ENCODE data around the gene SIGLEC7. TPM values are rescaled to one million over a fixed set of nuclear protein-coding genes. Genes with fewer than 3 reads are reported as not detected.

SIGLEC7 gene
- total RNA-seq, 2 experiments from 2014 or later: 0.20 TPM; not detected in 1

GRCh38 chr19:51192689-51193088 lies 50.6 kb downstream of the SIGLEC7 start:
- no peak overlapping the region for H3K27ac ChIP-seq (ENCODE audit: low read depth in 1 of 2, low read length in 2 of 2)
- H3K27me3 Mint-ChIP-seq: peaks cover 9% of the 10 kb centered on the region
- no peak overlapping the region for H3K4me3 ChIP-seq (ENCODE audit: low read length)
- no peak overlapping the region for H3K4me3 Mint-ChIP-seq
- H3K27ac Mint-ChIP-seq: no peak overlapping the region
- no peak for ATAC-seq (ENCODE audit: poor library complexity)
- no peak for DNase-seq
- no peaks in the 10 kb centered on the region for H3K36me3 Mint-ChIP-seq (ENCODE audit: low read depth)
- no peaks in the 10 kb centered on the region for H3K9me3 Mint-ChIP-seq
- no peaks in the 10 kb centered on the region for H3K4me1 ChIP-seq (ENCODE audit: insufficient read depth, low read length)
- no peaks in the 10 kb centered on the region for H3K36me3 ChIP-seq (ENCODE audit: insufficient read depth, low read length)
- H3K27me3 ChIP-seq (ENCODE audit: control insufficient read depth in 1 of 2, insufficient read depth in 2 of 2, low read length in 2 of 2): no peaks in the 10 kb centered on the region
- POLR2A ChIA-PET: no interaction called here
- CTCF ChIA-PET: no interaction called here
- H3K4me1 Mint-ChIP-seq (ENCODE audit: low read depth): no peaks in the 10 kb centered on the region
- no peaks in the 10 kb centered on the region for H3K9me3 ChIP-seq (ENCODE audit: control insufficient read depth in 1 of 2, insufficient read depth in 1 of 2, low read length in 2 of 2)
- TF ChIP-seq CTCF (IDR thresholded peaks at IDR 0.05): no peak
- intact Hi-C loops (cut with DNase I, micrococcal nuclease): no loop called here

- no peaks in the 10 kb centered on the region for H3K36me3 Mint-ChIP-seq (ENCODE audit: low read depth)
- no peaks in the 10 kb centered on the region for H3K4me1 Mint-ChIP-seq (ENCODE audit: low read depth)
- no peak overlapping the region for H3K4me3 ChIP-seq (ENCODE audit: low read length)
- H3K27me3 ChIP-seq (ENCODE audit: control insufficient read depth in 1 of 2, insufficient read depth in 2 of 2, low read length in 2 of 2): peaks cover 0 to 2% of the 10 kb centered on the region in 2 experiments
- no peak overlapping the region for H3K27ac ChIP-seq (ENCODE audit: low read depth in 1 of 2, low read length in 2 of 2)
- POLR2A ChIA-PET: no interaction called here
- no peaks in the 10 kb centered on the region for H3K9me3 Mint-ChIP-seq
- CTCF ChIA-PET: no interaction called here
- no peaks in the 10 kb centered on the region for H3K9me3 ChIP-seq (ENCODE audit: control insufficient read depth in 1 of 2, insufficient read depth in 1 of 2, low read length in 2 of 2)
- no peak for TF ChIP-seq CTCF (IDR thresholded peaks at IDR 0.05)
- H3K27ac Mint-ChIP-seq: no peak overlapping the region
- no peaks in the 10 kb centered on the region for H3K4me1 ChIP-seq (ENCODE audit: insufficient read depth, low read length)
- no peaks in the 10 kb centered on the region for H3K36me3 ChIP-seq (ENCODE audit: insufficient read depth, low read length)
- peaks cover 4% of the 10 kb centered on the region for H3K27me3 Mint-ChIP-seq
- no peak overlapping the region for H3K4me3 Mint-ChIP-seq
- ATAC-seq (ENCODE audit: poor library complexity) (peak; percentile 90), DNase-seq (peak in 1 of 14 experiments; percentile 43)
- intact Hi-C loops (cut with DNase I, micrococcal nuclease): no loop called here
Measured at GRCh38 chr19:51194527-51195315, 52.6 kb downstream of the SIGLEC7 start.

GRCh38 chr19:51195316-51195586 lies 53.1 kb downstream of the SIGLEC7 start:
- Mint-ChIP-seq H3K9me3 (no peaks in the 10 kb centered on the region), H3K27me3 (peaks cover 6% of the 10 kb centered on the region), H3K4me1 (ENCODE audit: low read depth) (no peaks in the 10 kb centered on the region), H3K27ac (no peak overlapping the region), H3K4me3 (no peak overlapping the region), H3K36me3 (ENCODE audit: low read depth) (no peaks in the 10 kb centered on the region)
- Histone ChIP-seq H3K9me3 (ENCODE audit: control insufficient read depth in 1 of 2, insufficient read depth in 1 of 2, low read length in 2 of 2) (no peaks in the 10 kb centered on the region), H3K27ac (ENCODE audit: low read depth in 1 of 2, low read length in 2 of 2) (no peak overlapping the region), H3K4me3 (ENCODE audit: low read length) (no peak overlapping the region), H3K27me3 (ENCODE audit: control insufficient read depth in 1 of 2, insufficient read depth in 2 of 2, low read length in 2 of 2) (peaks cover 0 to 2% of the 10 kb centered on the region in 2 experiments), H3K4me1 (ENCODE audit: insufficient read depth, low read length) (no peaks in the 10 kb centered on the region), H3K36me3 (ENCODE audit: insufficient read depth, low read length) (no peaks in the 10 kb centered on the region)
- ChIA-PET CTCF (no interaction called here), POLR2A (no interaction called here)
- DNase-seq (no peak), ATAC-seq (ENCODE audit: poor library complexity) (no peak)
- intact Hi-C loops (cut with DNase I, micrococcal nuclease): no loop called here
- no peak for TF ChIP-seq CTCF (IDR thresholded peaks at IDR 0.05)

All from CD4-positive, alpha-beta T cell (primary cell).